COLO668 (cell line): ENCODE measurements around the gene ELAVL3.
A peak's percentile ranks its signal among the peaks of the same experiment; 100 is the strongest.
"Not testable (repeated sequence)": the region's sequence is repeated elsewhere in the genome, so short reads cannot be mapped to it uniquely, and the experiment has no call there.

Source experiments
- DNase-seq: peaks from one replicate; lab custom pipeline; 2025; ENCODE audit not compliant: unreplicated experiment; lab: John Stamatoyannopoulos, UW

Gene ELAVL3

DNA sequence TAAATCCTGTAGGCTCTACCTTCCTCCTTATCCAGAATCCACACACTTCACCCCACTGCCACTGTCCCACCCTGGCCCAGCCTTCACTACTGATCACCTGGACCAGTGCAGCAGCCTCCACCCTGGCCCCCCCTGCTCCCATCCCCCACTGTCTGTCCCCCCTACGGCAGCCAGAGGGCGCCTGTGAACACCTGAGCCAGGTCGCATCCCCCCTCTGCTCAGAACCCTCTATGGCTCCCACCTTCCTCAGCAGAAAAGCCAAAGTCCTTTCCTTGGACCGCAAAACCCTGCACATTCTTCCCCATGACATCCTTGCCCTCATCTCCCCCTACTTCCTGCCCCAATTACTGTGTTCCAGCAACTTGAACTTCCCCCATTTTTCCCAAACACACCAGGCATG is 20.6 kb downstream of the ELAVL3 start:
- no peak for DNase-seq

GRCh38 chr19:11458912-11459311 is 21.9 kb downstream of the ELAVL3 start:
- DNase-seq: not testable (repeated sequence)

DNA sequence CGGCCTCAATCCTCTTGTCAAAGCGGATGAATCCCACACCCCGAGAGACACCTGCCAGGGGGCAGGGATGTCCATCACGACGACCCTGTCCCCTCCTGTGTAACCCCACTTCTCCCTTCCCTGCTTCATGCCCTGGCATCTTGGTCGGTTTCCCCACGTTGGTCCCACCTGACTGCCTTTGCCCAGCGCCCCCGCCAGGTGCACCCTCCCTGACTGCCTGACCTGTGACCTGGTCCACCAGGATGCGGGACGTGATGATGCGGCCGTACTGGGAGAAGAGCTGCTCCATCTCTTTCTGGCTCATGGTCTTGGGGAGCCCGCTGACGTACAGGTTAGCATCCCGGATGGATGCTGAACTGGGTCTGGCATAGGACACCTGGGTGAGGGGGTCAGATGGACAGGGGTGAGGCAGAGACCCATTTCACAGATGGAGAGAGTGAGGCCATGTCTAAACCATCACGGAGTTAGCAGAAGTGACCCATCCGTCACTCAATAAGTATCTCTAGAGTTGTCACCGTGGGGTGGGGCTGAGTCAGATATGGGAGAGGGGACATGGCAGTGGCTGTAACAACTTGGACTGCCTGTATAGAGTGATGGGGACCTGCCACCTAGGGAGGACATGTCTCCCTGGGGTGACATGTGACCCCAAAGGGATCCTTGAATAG is 22.5 kb downstream of the ELAVL3 start:
- DNase-seq: no peak

- no peak for DNase-seq
These were observed 23.0 kb downstream of the ELAVL3 start for GRCh38 chr19:11457831-11458230.

DNA sequence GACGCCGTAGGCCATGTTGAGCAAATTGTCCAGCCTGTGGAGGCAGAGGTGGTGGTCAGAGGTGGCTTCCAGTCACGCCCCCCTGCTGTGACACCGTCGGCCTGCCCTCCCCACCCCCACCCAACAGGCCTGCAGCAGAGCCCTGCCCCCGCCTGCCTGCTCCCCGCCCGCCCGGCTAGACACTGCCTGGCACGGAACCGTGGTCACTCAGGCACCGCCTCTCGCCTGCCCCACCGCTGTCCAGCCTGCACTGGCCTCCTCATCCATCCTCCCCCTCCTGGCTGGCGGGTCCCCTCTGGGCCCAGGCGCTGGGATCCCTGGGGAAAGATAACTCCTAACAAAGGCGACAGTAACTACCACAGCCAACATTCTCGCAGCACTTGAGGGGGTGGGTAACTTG is 23.7 kb downstream of the ELAVL3 start:
- DNase-seq: no peak

GRCh38 chr19:11456659-11457058 is 24.2 kb downstream of the ELAVL3 start:
- no peak for DNase-seq

DNA sequence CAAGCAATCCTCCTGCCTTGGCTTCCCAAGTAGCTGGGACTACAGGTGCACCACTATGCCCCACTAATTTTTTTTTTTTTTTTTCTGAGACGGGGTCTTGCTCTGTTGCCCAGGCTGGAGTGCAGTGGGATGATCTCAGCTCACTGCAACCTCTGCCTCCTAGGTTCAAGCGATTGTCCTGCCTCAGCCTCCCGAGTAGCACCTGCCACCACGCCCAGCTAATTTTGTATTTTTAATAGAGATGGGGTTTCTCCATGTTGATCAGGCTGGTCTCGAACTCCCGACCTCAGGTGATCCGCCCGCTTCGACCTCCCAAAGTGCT is 25.7 kb downstream of the ELAVL3 start:
- DNase-seq: not testable (repeated sequence)

DNA sequence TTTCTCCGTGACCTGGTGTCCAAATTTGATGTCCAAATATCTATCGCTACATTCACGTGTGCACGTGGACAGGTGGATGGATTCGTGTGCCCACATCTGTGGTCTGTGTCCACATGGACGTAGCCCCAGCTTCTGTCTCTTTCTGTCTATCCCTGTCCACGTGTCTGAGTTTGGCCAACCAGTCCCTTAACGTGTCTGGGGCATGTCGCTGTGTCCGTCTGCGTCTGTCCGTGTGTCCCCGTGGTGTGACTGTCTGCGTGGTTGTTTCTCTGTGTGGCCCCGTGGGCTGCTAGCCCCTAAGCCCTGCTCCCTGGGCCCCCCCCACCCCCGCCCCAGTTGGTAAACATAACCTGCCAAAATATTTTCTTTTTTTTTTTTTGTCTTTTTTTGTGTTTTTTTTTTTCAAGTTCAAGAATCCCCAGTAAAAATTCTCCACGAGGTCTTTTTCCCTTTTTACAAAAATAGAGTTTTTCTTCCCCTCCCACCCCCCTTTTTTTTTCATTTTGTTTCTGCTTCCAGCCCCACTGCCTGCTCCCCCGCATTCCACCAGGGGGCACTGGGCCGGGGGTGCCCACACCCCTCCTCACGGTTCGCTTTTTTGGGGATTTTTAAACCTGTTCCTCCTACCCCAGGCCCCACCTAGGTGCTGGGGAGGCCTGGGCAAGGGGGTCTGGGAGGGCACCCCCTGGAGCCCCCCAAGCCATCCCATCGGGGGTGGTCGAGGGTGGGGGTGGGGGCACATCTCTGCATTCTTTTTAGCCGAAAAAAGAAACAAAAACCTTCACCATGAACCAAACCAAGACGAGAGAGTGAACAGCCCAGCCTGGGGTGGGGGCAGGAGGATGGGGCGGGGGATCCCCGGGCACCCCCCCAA is 27.1 kb downstream of the ELAVL3 start:
- DNase-seq: no peak

DNA sequence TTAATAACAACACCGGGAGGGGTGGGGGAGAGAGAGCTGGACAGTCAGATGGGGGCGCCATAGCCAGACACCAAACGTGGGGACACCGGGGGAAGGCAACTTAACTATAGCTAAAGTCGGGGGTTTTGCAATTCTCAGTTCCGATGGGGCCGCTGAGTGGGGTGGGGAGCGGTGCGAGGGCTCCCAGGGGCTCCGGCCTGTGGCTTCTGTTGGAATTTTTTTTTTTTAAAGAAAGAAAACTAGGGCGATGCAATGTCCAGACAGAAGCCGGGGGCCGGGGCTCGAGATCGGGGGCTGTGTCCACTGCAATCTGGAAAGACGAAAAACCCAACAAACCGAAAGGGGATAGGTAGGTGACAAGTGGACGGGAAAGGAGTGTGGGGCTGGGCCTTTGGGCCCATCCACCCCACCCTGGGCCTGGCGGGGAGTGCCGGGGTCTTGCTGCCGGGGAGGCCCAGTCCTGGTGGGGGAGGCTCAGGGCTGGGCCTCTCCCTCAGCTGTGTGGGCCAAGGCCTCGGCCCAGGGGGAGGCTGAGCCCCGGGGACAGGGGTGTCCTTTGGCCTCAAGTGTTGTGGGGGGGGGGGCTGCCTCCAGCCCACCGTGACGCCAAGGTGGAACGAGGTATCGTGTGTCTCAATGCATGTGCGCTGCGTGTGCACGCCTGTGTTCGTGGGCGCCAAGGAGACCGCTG is 28.1 kb downstream of the ELAVL3 start:
- DNase-seq: no peak

- DNase-seq: no peak
These were observed 28.8 kb downstream of the ELAVL3 start for GRCh38 chr19:11451871-11452619.

DNA sequence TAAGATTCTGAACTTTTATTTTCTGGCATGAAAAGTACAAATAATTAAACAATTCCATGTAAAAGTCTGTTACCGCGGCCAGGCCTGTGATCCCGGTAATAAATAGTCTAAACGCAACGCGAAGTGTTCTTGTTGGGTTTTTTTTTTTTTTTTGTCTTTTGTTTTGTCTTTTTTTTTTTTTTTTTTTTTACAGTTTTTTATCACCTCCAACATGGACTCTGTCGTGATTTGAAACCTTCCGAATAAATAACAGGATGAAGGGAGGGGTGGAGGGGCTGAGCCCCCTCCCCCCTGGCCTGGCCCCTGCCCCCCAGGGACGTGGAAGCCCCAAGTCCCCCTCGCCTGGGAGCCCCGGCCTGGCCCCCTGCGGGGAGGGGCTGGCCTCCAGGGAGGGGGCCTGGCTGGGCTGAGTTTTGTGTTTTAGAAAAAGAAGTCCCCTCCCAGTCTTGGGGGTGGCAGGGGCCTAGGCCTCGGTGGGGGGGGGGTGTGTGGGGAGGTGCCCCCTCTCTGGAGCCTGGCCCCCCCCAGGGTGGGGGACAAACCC is 29.4 kb downstream of the ELAVL3 start:
- DNase-seq: no peak

- no peak for DNase-seq
These were observed 30.1 kb downstream of the ELAVL3 start for GRCh38 chr19:11450570-11451326.

- no peak for DNase-seq
These were observed 31.8 kb downstream of the ELAVL3 start for GRCh38 chr19:11448923-11449554.

- DNase-seq: no peak
These were observed 32.4 kb downstream of the ELAVL3 start for GRCh38 chr19:11448410-11448809.

DNA sequence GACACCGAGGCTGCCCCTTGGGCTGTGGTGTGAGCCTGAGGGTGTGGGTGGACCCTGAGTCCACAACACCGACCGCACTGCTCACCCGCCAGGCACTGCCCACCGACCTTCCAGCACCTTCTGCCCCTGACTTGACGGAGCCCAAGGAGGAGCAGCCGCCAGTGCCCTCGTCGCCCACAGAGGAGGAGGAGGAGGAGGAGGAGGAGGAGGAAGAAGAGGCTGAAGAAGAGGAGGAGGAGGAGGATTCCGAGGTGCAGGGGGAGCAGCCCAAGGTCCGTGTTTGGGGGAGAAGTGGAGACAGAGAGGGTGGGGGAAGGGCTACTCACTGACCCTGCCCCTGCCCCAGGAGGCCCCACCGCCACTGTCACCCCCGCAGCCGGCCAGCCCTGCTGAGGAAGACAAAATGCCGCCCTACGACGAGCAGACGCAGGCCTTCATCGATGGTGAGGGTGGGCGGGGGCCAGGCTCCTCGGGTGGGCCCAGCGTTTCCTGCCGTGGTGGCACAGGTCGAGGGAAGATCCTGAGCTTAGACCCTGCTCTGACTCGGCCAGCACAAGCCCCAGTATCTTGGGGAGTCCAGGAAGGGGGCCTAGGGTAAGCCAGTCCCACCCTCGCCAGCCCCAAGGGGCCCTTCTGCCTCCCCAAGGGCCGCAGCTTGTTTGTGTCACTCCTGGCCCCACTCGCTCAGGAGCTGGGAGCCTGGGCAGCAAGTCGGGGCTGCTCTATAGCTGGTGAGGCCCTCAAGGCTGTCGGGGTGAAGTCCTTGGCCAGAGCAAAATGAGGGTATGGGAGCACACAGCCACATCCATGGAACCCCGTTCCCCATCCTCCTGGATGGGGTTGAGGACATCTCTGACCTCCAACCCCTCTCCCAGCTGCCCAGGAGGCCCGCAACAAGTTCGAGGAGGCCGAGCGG is 33.2 kb downstream of the ELAVL3 start:
- DNase-seq: no peak

DNA sequence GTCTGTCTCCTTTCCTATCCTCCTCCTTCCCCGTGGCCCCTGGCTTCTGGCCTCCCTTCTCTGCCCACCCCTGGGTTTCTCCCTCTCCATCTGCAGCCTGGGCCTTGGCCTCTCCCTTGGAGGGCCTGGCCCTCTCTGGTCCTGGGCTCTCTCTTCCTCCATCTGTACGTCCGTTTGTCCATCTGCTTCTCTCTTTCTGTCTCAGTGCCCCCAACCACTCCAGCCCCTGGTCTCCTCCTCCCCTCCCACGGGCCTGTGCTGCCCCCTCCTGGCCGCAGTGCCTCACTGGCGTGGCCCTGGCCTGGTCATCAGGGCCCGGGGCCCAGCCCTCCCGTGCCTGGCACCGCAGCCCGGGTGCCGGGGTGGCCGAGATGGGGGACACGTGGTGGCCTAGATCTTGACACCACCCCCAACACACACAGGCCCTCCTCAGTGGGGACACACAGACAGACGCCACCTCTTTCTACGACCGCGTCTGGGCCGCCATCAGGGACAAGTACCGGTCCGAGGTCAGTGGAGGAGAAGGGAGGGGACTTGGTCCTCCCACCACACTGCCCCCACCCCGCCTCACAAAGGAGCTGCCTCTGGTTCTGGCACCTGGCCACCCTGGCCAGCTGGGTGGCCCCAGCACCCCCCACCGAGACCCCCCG is 34.1 kb downstream of the ELAVL3 start:
- peak; percentile 56 for DNase-seq

DNA sequence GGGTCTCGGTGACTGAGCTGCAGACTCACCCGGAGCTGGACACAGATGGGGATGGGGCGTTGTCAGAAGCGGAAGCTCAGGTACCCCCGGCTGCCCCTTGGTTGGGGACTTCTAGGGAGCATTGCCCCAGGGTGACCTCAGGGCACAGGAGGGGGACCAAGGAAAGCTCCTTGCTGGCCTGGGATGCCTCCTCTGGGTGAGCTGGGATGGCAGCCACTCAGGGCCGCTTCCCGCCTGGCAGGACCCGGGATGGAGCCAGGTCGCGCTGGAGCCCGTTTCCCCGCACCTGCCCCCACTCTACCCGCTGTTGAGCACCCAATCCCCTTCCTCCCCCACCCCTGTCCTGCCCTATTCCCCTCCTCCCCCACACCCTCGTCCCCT is 34.6 kb downstream of the ELAVL3 start:
- no peak for DNase-seq

GRCh38 chr19:11445141-11445540 is 35.7 kb downstream of the ELAVL3 start:
- DNase-seq: no peak
